GM21619 (cell line): ENCODE results near the gene TUBB6.

ENCODE experiments used
- ATAC-seq: cut with Tn5 transposase; IDR thresholded peaks from one replicate; pipeline ENCODE4 v1.9.1; 2021; ENCODE audit not compliant: unreplicated experiment

Gene TUBB6

DNA sequence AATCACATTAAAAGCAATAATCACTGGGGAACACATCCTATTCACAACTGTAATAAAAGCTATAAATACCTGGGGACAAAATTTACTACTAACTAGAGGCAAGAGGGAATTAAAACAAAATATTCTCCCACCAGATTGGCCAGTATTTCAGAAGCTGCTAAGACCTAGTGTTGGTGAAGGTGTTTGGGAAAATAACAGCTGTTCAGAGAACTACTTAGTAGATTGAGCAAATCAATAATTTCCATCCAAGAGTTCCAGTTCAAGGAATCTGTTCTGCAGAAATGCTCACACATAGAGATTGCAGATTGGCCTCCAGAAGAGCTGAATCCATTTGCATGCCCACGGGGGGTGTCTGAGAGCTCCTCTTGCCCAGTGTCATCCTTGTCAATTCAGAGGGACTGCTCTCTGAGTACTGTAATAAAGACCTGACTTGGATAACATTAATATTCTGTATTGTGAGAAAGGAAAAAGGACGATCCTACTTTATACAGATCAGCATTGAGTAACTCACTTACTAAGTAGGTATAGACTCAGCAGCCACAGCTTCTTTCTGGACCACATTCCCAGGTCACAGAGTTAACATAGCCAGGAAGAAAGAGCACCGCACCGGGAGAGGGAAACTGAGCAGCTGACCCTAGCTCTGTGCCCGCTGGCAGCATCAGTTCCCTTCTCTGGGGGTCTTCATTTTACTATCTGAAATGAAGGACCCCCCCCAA, 5.6 kb downstream of the TUBB6 start:
- no peak for ATAC-seq

GRCh38 chr18:12314591-12315305, 6.7 kb downstream of the TUBB6 start:
- no peak for ATAC-seq

DNA sequence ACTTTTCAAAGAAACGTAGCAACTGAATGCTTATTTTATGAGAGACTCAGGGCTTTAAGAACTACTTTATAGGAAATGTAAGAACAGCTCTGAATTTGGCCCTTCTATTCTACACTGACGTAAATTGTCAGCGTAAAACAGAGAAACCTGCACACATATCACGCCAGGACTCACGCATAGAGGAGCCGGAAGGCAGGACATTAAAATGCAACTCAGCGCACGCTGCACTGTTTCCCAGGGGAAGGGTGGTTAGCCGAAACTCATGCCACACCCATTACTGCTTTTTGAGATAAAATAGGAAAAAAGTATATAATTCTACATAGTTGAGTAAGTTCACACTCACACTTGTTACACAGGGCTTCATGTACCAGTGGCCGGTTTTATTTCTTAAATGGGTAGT, 7.4 kb downstream of the TUBB6 start:
- no peak for ATAC-seq

GRCh38 chr18:12315911-12316310, 7.9 kb downstream of the TUBB6 start:
- no peak for ATAC-seq

DNA sequence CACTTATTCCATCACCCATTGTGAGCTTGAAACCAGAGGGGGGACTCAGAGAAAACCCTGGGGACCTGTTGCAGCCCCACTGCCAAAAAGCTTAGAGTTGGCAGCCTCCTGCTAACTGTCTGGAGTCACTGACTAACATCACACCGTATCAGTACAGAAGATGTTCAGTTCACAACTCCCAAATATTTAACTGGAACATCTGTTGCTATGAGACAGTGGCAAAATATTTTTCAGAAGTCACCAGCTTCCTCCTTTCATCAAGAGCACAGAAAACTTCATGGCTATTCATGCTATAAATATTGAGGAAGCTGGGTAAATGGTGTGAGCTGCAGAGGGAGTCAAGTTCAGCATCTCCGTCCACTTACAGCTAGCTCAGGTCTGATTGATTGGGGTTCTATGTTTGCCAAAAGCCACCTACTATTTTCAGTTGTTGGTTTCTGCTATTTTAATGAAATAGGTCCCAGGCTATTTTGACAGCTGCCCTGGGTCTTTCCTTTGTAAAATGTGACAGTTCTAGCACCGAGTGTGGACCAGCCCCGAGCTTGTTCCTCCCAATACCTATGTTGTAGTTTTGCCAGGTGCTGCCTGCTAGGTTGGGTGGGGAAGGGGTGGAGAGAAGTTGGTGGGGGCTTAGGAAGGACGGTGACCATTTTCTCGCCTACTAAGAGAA, 9.8 kb downstream of the TUBB6 start:
- no peak for ATAC-seq

- ATAC-seq: no peak
Observed at GRCh38 chr18:12318334-12318697, 10.3 kb downstream of the TUBB6 start.

DNA sequence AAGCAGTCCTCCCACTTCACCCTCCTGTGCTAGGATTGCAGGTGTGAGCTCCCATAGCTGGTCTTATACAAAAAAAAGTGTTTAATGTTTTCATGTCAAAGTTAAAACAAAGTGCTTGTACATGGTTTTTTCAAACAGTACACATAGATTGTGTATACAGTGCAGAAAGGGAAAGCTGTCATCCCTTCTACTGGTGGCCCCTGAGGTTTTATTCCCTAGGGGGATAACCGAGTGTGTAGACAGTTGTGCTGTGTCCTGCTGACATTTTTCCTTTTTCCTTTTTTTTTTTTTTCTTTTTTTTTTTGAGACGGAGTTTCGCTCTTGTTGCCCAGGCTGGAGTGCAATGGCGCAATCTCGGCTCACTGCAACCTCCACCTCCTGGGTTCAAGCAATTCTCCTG, 10.8 kb downstream of the TUBB6 start:
- no peak for ATAC-seq

DNA sequence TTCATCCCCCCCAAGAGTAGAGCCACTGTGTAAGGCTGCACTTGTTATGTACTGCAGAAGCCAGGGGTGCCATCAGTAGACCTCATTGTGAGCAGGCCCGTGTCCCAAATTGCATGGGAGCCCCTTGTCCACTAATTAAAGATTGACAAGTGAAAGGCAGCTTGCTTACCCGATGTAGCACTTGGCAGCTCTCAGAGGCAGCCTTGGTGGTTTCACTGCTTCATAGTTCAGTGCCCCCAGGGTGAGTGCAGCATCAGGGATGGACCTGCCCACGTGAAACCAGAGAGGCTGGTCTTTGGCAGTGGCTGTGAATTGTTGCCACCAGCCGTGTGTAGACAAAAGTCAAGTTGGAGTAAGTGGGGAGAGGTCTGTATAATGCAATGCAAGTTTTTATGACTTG, 13.3 kb downstream of the TUBB6 start:
- peak; percentile 81 for ATAC-seq

DNA sequence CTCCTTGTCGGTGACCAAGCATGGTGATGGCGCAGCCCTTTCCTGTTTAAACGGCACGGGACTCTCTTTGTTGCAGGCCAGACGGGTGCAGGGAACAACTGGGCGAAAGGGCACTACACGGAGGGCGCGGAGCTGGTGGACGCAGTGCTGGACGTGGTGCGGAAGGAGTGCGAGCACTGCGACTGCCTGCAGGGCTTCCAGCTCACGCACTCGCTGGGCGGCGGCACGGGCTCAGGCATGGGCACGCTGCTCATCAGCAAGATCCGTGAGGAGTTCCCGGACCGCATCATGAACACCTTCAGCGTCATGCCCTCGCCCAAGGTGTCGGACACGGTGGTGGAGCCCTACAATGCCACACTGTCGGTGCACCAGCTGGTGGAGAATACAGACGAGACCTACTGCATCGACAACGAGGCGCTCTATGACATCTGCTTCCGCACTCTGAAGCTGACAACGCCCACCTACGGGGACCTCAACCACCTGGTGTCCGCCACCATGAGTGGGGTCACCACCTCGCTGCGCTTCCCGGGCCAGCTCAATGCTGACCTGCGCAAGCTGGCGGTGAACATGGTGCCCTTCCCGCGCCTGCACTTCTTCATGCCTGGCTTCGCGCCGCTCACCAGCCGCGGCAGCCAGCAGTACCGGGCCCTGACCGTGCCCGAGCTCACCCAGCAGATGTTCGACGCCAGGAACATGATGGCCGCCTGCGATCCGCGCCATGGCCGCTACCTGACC, 17.1 kb downstream of the TUBB6 start:
- no peak for ATAC-seq

- ATAC-seq: no peak
Observed at GRCh38 chr18:12325726-12326245, 17.7 kb downstream of the TUBB6 start.

GRCh38 chr18:12326711-12327460, 18.8 kb downstream of the TUBB6 start:
- no peak for ATAC-seq

DNA sequence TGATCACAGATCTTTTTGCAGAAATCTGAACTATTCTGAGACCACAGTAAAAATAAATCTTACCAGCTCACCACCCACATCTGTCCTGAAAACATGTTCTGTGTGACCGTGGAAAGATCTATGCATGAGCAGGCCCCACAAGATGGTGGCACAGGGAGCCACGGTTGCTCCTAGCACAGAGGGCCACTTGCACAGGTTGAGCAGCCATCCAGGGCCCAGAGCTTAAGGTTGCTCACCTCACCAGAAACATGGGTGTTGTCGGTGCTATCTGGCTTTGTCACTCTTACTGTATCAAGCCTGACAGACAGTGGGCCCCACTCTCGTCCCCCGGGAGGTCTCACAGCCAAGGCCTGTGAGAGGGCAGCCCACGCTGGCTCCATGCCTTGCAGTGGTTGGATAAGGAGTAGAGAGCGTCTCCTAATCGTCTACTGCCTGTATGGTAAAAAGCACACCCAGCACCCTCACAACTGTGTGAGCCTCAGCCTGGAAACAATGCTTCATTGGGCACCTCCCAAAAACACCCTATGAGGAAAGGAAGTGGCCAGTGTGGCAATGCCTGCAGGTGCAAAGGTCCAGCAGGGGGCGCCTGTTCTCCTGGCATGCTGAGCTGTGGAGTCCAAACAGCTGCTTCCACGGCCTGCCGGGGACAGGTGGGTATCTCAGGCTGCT, 19.6 kb downstream of the TUBB6 start:
- peak; percentile 71 for ATAC-seq

DNA sequence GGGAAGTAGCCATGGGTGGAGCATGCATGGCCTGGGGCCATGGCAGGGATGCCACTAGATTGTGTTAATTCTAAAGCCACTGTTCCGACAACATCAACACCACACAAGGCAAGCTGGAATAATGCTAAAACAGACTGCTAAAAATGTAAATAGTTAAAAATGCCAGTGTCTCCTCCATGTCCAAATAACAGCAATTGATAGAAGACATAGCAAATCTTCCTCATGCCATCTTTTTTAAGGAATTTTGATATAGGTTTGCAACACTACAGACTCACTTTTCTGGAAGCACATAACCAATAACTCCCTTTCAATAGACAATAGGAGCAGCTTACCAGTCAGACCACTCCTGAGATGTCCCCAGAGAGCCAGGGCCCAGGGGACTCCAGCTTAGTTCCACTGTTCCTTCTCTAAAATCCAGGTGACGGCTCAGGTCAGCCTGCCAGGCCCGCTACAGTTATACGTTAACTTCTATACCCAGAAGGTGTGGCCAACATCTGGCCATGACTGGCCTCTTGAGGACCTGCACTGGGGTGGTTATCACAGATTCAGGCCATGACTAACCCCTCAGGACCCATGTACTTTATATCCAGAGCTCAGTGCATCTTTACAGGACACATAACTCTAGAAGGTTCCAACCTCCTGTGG, 20.3 kb downstream of the TUBB6 start:
- ATAC-seq: no peak

GRCh38 chr18:12329125-12329698, 21.2 kb downstream of the TUBB6 start:
- no peak for ATAC-seq

- no peak for ATAC-seq
Observed at GRCh38 chr18:12330766-12331165, 22.7 kb downstream of the TUBB6 start.

GRCh38 chr18:12333506-12334290, 25.7 kb downstream of the TUBB6 start:
- ATAC-seq: no peak

- no peak for ATAC-seq
Observed at GRCh38 chr18:12334366-12334808, 26.3 kb downstream of the TUBB6 start.

DNA sequence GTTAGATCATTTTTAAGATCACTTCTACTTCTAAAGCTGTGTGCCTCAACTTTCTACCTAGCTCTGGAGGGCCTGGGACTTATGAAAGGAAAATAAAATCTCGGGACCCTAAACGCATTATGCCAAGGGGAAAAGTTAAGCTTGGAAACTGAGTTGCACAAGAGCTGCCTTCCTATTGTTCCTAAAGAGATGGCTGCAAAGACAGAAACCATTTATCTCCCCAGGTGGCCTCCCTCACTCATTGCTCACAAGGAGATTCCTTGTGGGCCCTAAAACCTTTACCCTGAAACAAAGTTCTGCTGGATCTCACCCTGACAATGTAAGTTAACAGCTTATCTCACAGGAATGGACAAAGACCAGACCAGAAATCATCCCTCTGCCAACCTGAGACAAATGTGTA, 26.8 kb downstream of the TUBB6 start:
- ATAC-seq: no peak
